KMS-11 (cell line): Measurements from ENCODE around the gene CPNE1.
A peak's percentile ranks its signal among the peaks of the same experiment; 100 is the strongest.

Experiments used
- H2AFZ ChIP-seq: fragments of 200-600 bp; sonication (generic); 2 replicates; pipeline ENCODE4 v1.6.1; 2016; ENCODE audit warnings: antibody characterized with exemption, mixed run types, low read depth
- H3K27ac ChIP-seq: fragments of 200-600 bp; sonication (generic); 2 replicates; pipeline ENCODE4 v1.6.1; 2016; ENCODE audit warnings: mild to moderate bottlenecking, mixed run types
- H3K27me3 ChIP-seq: fragments of 200-600 bp; sonication (generic); 2 replicates; pipeline ENCODE4 v1.6.1; 2017; ENCODE audit warnings: mild to moderate bottlenecking, low read depth, mixed run types, moderate library complexity; ENCODE audit not compliant: insufficient read depth
- H3K36me3 ChIP-seq: fragments of 200-600 bp; sonication (generic); 2 replicates; pipeline ENCODE4 v1.6.1; 2017; ENCODE audit warnings: mild to moderate bottlenecking, mixed run types; ENCODE audit not compliant: insufficient read depth
- H3K4me1 ChIP-seq: fragments of 200-600 bp; sonication (generic); 2 replicates; pipeline ENCODE4 v1.6.1; 2016; ENCODE audit warnings: mild to moderate bottlenecking, low read depth, mixed run types; ENCODE audit not compliant: poor library complexity, severe bottlenecking
- H3K4me2 ChIP-seq: fragments of 200-600 bp; sonication (generic); 2 replicates; pipeline ENCODE4 v1.7.0; 2016; ENCODE audit warnings: mild to moderate bottlenecking, mixed run types
- H3K4me3 ChIP-seq: fragments of 200-600 bp; sonication (generic); IDR thresholded peaks from 2 replicates; pipeline ENCODE4 v1.6.1; 2017; ENCODE audit warnings: low read depth, low read length, mixed read lengths; ENCODE audit not compliant: insufficient read depth
- H3K79me2 ChIP-seq: fragments of 200-600 bp; sonication (generic); 2 replicates; pipeline ENCODE4 v1.6.1; 2016; ENCODE audit warnings: low read depth, mixed run types; ENCODE audit not compliant: insufficient read depth
- H3K9ac ChIP-seq: fragments of 200-600 bp; sonication (generic); 2 replicates; pipeline ENCODE4 v1.6.1; 2016; ENCODE audit warnings: mild to moderate bottlenecking, mixed run types
- H4K20me1 ChIP-seq: fragments of 200-600 bp; sonication (generic); 2 replicates; pipeline ENCODE4 v1.6.1; 2016; ENCODE audit warnings: mild to moderate bottlenecking, mixed run types; ENCODE audit not compliant: insufficient read depth
- CTCF ChIP-seq: fragments of 200-600 bp; sonication (generic); conservative IDR thresholded peaks from 2 replicates; pipeline ENCODE4 v1.6.1; 2017; ENCODE audit warnings: low read depth, mild to moderate bottlenecking, antibody characterized with exemption, low read length, moderate library complexity, mixed read lengths

CPNE1 gene

GRCh38 chr20:35704514-35705261 lies 40.0 kb upstream of the CPNE1 start:
- no peak overlapping the region for H3K9ac ChIP-seq
- H3K36me3 ChIP-seq, result peaks cover 51% of the 10 kb centered on the region; the same call in 1 of the 2 replicates

DNA sequence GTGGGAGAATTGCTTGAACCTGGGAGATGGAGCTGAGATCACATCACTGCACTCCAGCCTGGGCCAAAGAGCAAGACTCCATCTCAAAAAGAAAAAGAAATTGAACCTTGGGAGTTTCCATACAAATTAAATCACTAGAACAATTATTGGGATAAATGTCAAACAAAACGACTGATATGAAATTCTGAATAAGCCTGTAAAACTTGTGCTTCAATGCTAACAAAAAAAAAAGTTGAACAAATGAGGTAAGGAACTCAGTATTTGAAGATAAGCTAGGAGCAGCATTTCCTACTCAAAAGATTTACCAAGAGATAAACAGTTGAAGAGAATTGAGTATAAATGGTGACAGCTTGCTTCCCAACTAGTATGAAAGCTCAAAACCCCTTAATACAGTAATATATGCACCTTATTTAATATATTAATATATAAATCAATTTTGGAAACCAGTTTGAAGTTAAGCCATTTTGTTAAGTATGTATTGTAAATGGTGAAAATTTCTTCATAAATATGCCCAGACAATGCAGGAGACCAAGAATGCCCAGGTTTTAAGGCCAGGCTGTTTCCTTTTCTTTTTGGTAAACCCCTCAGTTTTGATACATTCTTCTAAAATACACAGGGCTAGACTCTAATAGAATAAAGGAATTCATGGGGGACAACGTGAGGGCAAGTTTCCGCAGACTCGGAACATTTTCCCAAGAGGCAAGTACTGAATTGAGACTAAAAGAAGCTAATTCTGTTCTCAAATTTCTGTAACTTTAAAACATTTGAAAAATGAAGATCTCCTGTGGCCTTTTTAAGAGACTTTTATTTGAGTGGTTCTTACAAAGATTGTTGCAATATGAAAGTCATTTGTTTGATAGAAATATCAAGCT lies 38.4 kb upstream of the CPNE1 start:
- H3K4me3 ChIP-seq, result no peak overlapping the region

More at GRCh38 chr20:35704514-35705261, 40.0 kb upstream of the CPNE1 start:
- Histone ChIP-seq H3K4me3 (no peak overlapping the region), H3K79me2 (peaks cover 51% of the 10 kb centered on the region), H3K4me2 (no peak overlapping the region), H3K27ac (no peak overlapping the region), H3K27me3 (no peaks in the 10 kb centered on the region), H3K4me1 (peaks cover 36% of the 10 kb centered on the region), H4K20me1 (no peaks in the 10 kb centered on the region; the same call in 1 of the 2 replicates), H2AFZ (no peak overlapping the region)
- no peak for TF ChIP-seq CTCF

DNA sequence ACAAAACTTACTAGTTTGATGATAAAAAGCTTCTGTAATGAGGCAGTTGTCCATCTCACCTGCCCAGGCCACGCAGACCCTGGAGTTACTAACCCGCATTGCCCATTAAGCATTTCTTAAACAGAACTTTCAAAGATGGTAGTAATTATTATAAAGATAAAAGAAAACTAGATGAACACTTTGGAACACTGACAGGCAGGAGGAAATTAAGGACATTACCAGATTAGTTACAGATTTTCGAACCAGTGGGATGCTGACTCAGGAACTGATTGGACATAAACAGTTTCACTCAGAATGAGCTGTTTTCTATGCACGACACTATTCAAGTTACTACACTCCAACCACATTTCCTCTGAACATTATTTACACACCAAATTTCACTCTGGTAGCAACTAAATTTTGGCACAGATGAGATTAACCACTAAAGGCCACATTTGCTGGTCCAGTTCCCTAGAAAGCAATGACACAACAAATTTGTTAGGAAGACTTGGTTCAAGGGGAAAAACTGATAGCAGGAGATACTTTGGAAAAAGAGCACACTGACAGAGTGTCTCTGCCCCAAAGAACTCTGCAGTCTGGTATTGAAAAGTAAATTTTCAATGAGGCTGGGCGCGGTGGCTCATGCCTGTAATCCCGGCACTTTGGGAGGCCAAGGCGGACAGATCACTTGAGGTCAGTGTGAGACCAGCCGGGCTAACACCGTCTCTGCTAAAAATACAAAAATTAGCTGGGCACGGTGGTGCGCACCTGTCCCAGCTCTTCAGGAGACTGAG lies 37.5 kb upstream of the CPNE1 start:
- Histone ChIP-seq H2AFZ (no peak overlapping the region), H3K27ac (peak overlapping the region; percentile 27; the same call in 1 of the 2 replicates), H3K27me3 (no peaks in the 10 kb centered on the region), H3K4me1 (peaks cover 49% of the 10 kb centered on the region), H3K9ac (no peak overlapping the region), H3K4me3 (no peak overlapping the region), H3K79me2 (peaks cover 32% of the 10 kb centered on the region; the same call in 1 of the 2 replicates), H3K4me2 (no peak overlapping the region), H4K20me1 (no peaks in the 10 kb centered on the region), H3K36me3 (peaks cover 33% of the 10 kb centered on the region; the same call in 1 of the 2 replicates)
- TF ChIP-seq CTCF, result no peak

More for the DNA sequence above, 38.4 kb upstream of the CPNE1 start:
- H3K79me2 ChIP-seq, result peaks cover 39% of the 10 kb centered on the region; the same call in 1 of the 2 replicates
- no peak for TF ChIP-seq CTCF
- no peak overlapping the region for H3K9ac ChIP-seq
- H3K36me3 ChIP-seq, result peaks cover 40% of the 10 kb centered on the region; the same call in 1 of the 2 replicates
- H2AFZ ChIP-seq, result no peak overlapping the region
- no peaks in the 10 kb centered on the region for H3K27me3 ChIP-seq
- peak overlapping the region; percentile 5; the same call in 1 of the 2 replicates for H3K27ac ChIP-seq
- H3K4me2 ChIP-seq, result no peak overlapping the region
- H3K4me1 ChIP-seq, result peaks cover 42% of the 10 kb centered on the region
- H4K20me1 ChIP-seq, result no peaks in the 10 kb centered on the region

- no peaks in the 10 kb centered on the region for H4K20me1 ChIP-seq
- no peak overlapping the region for H2AFZ ChIP-seq
- H3K27ac ChIP-seq, result peak overlapping the region; percentile 71; the same call in 1 of the 2 replicates
- no peaks in the 10 kb centered on the region for H3K27me3 ChIP-seq
- TF ChIP-seq CTCF, result no peak
- peak overlapping the region; percentile 83; the same call in 1 of the 2 replicates for H3K9ac ChIP-seq
- no peak overlapping the region for H3K4me3 ChIP-seq
- H3K36me3 ChIP-seq, result peaks cover 20% of the 10 kb centered on the region; the same call in 1 of the 2 replicates
- peak overlapping the region; percentile 50 for H3K4me2 ChIP-seq
- H3K4me1 ChIP-seq, result peaks cover 53% of the 10 kb centered on the region
- peaks cover 29% of the 10 kb centered on the region; the same call in 1 of the 2 replicates for H3K79me2 ChIP-seq
Measured at GRCh38 chr20:35700625-35701148, 36.0 kb upstream of the CPNE1 start.
